Measurements from ENCODE around the gene NR1H2. TPM values are rescaled to one million over a fixed set of nuclear protein-coding genes. Genes with fewer than 3 reads are reported as not detected.

NR1H2 gene
- total RNA-seq, 1 experiment from 2014 or later: 90.1 TPM

DNA sequence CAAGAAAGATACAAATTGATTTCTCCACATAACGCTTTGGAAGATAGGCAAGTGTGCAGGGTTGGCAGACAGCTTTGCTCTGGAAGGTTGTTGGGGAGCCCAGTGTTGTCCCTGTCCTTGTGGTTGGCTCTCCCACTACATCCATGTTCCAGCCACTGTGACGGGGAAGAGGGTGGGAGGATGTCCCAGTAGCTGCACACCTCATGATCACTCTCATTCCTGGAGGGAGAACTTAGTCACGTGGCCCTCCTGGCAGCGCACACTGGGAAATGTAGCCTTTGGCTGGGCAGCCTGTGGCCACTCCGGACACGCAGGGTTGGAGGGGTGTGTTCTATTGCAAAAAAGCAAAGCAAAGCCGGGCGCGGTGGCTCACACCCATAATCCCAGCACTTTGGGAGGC is 17.8 kb downstream of the NR1H2 start:
- Histone ChIP-seq H3K36me3 (replicated peaks; ENCODE audit: control insufficient read depth, insufficient read depth, low read length) (peaks cover 5% of the 10 kb centered on the region), H3K4me3 (ENCODE audit: insufficient read depth, low read depth, low read length) (no peak overlapping the region), H3K27me3 (ENCODE audit: control insufficient read depth, insufficient read depth, low read length) (no peaks in the 10 kb centered on the region)
- DNase-seq: peak; percentile 12

DNA sequence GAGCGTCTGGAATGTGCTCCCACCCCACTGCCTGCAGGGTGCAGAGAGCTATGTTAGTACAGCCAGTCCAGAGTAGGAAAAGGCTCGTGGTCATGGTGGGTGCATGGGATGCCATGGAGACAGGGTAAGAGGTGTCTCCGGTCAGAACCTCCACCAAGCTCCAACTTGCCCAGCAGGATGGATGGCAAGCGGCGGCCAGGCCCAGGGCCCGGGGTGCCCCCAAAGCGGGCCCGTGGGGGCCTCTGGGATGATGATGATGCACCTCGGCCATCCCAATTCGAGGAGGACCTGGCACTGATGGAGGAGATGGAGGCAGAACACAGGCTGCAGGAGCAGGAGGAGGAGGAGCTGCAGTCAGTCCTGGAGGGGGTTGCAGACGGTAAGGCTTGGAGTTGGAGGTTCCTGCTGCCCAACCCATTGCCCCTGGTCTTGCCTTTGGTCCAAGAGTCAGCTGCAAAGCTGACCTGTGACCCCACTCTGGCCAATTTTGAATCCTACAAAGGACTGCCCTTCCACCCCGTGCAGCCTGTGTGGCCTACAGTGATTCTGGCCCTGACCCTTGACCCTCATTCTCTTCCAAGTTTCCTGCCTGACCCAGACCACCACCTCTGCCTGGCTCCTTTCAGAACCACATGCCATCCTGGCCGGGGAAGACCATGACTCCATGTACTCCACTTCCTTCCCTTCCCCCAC is 22.6 kb downstream of the NR1H2 start:
- H3K36me3 ChIP-seq (replicated peaks; ENCODE audit: control insufficient read depth, insufficient read depth, low read length): peaks cover 7% of the 10 kb centered on the region
- no peak for DNase-seq
- H3K27me3 ChIP-seq (ENCODE audit: control insufficient read depth, insufficient read depth, low read length): no peaks in the 10 kb centered on the region
- H3K4me3 ChIP-seq (ENCODE audit: insufficient read depth, low read depth, low read length): no peak overlapping the region

DNA sequence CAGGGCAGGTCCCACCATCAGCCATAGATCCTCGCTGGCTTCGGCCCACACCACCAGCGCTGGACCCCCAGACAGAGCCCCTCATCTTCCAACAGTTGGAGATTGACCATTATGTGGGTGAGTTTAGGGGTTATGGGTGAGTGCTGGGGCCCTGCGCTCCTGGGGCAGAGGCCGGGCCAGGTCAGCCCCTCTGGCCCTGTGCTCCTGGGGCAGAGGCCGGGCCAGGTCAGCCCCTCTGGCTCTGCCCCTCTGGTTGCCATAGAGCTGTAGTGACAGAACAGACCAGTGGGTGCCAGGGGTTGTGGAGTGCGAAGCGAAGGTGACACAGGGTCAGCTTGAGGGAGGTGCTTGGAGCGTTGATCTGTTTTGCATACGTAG is 23.1 kb downstream of the NR1H2 start:
- no peak overlapping the region for H3K4me3 ChIP-seq (ENCODE audit: insufficient read depth, low read depth, low read length)
- H3K27me3 ChIP-seq (ENCODE audit: control insufficient read depth, insufficient read depth, low read length): no peaks in the 10 kb centered on the region
- H3K36me3 ChIP-seq (replicated peaks; ENCODE audit: control insufficient read depth, insufficient read depth, low read length): peaks cover 9% of the 10 kb centered on the region
- no peak for DNase-seq

DNA sequence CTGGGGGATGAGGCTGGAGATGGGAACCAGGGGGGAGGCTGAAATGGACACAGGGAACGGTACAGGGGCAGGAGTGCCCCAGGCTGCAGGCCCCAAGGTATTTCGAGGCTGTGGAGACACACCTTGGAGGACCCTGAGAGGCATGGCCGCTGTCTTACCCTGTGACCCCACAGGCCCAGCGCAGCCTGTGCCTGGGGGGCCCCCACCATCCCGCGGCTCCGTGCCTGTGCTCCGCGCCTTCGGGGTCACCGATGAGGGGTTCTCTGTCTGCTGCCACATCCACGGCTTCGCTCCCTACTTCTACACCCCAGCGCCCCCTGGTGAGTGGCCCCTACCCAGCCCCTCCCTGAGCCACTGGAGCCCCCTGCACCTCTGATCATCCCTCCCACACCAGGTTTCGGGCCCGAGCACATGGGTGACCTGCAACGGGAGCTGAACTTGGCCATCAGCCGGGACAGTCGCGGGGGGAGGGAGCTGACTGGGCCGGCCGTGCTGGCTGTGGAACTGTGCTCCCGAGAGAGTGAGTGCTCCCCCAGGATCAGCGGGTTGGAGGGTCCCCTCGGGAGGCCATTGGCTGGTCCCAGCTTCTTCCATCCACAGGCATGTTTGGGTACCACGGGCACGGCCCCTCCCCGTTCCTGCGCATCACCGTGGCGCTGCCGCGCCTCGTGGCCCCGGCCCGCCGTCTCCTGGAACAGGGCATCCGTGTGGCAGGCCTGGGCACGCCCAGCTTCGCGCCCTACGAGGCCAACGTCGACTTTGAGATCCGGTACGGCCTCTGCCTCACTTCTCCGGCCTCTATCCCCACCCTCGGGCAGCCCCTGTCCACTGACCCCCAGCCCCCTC is 25.6 kb downstream of the NR1H2 start:
- peak; percentile 74 for DNase-seq
- peaks cover 13% of the 10 kb centered on the region for H3K36me3 ChIP-seq (replicated peaks; ENCODE audit: control insufficient read depth, insufficient read depth, low read length)
- no peak overlapping the region for H3K4me3 ChIP-seq (ENCODE audit: insufficient read depth, low read depth, low read length)

DNA sequence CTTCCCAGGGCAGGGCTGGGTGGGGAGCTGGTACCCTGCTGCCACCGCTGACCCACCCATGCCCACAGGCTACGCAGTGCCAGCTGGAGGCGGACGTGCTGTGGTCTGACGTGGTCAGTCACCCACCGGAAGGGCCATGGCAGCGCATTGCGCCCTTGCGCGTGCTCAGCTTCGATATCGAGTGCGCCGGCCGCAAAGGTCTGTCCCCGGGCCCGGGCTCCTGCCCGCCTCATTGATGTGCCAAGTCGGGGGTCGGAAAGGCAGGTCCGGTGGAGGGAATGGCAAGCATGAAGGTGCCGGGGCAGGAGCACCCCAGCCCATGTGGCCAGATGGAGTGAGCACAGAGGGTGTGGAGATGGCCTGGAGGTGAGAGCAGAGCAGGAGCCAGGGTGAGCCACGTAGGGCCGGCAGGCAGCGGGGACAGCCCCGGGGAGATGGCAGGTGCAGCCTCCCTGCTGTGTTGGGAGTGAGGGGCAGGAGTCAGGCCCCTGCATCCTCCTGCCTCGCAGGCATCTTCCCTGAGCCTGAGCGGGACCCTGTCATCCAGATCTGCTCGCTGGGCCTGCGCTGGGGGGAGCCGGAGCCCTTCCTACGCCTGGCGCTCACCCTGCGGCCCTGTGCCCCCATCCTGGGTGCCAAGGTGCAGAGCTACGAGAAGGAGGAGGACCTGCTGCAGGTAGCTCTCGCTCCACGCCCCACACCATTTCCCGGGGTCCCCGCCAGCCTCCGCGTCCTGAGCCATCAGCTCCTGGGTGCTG is 26.5 kb downstream of the NR1H2 start:
- Histone ChIP-seq H3K4me3 (ENCODE audit: insufficient read depth, low read depth, low read length) (no peak overlapping the region), H3K36me3 (replicated peaks; ENCODE audit: control insufficient read depth, insufficient read depth, low read length) (peaks cover 13% of the 10 kb centered on the region), H3K27me3 (ENCODE audit: control insufficient read depth, insufficient read depth, low read length) (no peaks in the 10 kb centered on the region)
- no peak for DNase-seq

More for the DNA sequence above, 25.6 kb downstream of the NR1H2 start:
- H3K27me3 ChIP-seq (ENCODE audit: control insufficient read depth, insufficient read depth, low read length): no peaks in the 10 kb centered on the region

DNA sequence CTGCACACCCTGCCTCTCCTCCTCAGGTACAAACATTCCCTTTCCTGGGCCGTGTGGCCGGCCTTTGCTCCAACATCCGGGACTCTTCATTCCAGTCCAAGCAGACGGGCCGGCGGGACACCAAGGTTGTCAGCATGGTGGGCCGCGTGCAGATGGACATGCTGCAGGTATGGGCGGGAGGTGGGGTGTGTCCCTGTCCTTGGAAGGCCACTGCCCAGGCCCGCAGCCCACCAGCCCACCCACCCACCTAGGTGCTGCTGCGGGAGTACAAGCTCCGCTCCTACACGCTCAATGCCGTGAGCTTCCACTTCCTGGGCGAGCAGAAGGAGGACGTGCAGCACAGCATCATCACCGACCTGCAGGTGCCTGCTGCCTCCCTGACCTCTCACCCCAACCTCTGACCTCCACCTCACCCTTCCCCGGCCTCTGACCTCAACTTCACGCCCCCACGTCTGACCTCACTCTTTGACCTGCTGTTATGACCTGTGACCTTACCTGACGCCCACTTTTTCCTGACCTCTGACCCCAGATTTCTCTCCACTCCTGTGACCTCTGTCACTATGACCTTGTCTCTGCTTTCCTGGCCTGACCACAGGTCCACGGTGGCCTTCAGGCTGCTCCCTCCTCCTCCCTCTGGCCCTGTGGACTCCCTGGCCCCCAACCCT is 30.0 kb downstream of the NR1H2 start:
- Histone ChIP-seq H3K27me3 (ENCODE audit: control insufficient read depth, insufficient read depth, low read length) (no peaks in the 10 kb centered on the region), H3K4me3 (ENCODE audit: insufficient read depth, low read depth, low read length) (no peak overlapping the region), H3K36me3 (replicated peaks; ENCODE audit: control insufficient read depth, insufficient read depth, low read length) (peaks cover 26% of the 10 kb centered on the region)
- peak; percentile 44 for DNase-seq

DNA sequence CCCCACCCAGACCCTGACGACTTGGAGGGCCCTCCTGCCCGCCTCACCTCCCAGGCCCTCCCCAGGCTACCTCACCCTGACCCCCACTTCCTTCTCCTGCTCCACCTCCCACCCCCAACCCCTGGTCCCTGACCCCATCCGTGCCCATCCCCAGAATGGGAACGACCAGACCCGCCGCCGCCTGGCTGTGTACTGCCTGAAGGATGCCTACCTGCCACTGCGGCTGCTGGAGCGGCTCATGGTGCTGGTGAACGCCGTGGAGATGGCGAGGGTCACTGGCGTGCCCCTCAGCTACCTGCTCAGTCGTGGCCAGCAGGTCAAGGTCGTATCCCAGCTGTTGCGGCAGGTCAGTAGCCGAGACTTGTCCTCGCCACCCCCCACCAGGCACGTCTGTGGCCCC is 30.6 kb downstream of the NR1H2 start:
- H3K27me3 ChIP-seq (ENCODE audit: control insufficient read depth, insufficient read depth, low read length): no peaks in the 10 kb centered on the region
- no peak overlapping the region for H3K4me3 ChIP-seq (ENCODE audit: insufficient read depth, low read depth, low read length)
- DNase-seq: peak; percentile 46
- H3K36me3 ChIP-seq (replicated peaks; ENCODE audit: control insufficient read depth, insufficient read depth, low read length): peaks cover 27% of the 10 kb centered on the region

DNA sequence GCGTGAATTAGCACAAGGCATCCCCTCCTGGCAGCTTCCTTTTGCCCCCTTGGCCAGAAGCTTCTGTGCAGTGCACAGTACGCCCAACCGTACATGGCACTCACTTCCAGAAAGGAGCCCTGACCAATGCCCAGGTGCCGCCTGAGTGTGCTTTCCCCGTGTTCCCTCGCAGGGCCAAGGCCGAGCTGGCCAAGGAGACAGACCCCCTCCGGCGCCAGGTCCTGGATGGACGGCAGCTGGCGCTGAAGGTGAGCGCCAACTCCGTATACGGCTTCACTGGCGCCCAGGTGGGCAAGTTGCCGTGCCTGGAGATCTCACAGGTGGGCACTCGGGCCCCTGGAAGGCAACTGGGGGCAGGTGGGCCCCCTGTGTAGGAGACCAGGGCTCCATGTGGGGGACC is 33.1 kb downstream of the NR1H2 start:
- Histone ChIP-seq H3K4me3 (ENCODE audit: insufficient read depth, low read depth, low read length) (no peak overlapping the region), H3K36me3 (replicated peaks; ENCODE audit: control insufficient read depth, insufficient read depth, low read length) (peaks cover 24% of the 10 kb centered on the region), H3K27me3 (ENCODE audit: control insufficient read depth, insufficient read depth, low read length) (no peaks in the 10 kb centered on the region)
- peak; percentile 36 for DNase-seq

DNA sequence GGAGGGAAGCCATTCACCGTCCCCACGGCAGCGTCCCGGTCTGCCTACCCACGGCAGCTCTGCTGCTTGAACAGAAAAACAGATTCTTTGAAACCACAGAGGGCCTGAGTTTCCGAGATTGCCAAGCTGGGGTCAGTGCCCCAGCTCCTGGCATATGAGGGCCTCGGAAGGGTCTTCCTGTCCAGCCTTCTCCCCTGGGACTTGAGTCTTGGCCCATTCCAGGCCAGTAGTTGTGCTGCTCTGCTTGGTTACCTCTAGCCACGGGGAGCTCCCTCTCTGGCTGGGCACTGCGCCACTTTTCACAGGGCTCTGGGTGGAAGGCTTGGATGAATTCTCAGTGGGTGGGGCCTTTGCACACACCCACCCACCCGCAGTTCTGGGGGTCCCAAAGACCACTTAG is 33.9 kb downstream of the NR1H2 start:
- Histone ChIP-seq H3K27me3 (ENCODE audit: control insufficient read depth, insufficient read depth, low read length) (no peaks in the 10 kb centered on the region), H3K4me3 (ENCODE audit: insufficient read depth, low read depth, low read length) (no peak overlapping the region), H3K36me3 (replicated peaks; ENCODE audit: control insufficient read depth, insufficient read depth, low read length) (peaks cover 24% of the 10 kb centered on the region)
- no peak for DNase-seq

DNA sequence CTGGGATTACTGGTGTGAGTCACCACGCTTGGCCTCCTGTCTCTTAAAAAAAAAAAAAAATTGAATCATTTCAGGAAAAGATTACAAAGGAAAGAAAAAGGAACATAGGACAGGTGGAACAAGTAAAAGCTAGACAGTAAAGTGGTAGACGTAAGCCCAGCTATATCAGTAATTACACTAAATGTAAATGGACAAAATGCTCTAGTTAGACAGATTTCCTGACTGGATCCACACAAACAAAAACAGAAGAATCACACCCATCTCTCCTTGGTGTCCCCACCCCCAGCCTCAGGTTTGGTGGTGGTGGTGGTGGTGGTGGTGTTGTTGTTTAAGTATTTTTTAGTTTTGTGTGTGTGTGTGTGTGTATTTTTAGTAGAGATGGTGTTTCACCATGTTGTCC is 36.2 kb downstream of the NR1H2 start:
- no peak for DNase-seq
- Histone ChIP-seq H3K36me3 (replicated peaks; ENCODE audit: control insufficient read depth, insufficient read depth, low read length) (peaks cover 20% of the 10 kb centered on the region), H3K4me3 (ENCODE audit: insufficient read depth, low read depth, low read length) (no peak overlapping the region), H3K27me3 (ENCODE audit: control insufficient read depth, insufficient read depth, low read length) (no peaks in the 10 kb centered on the region)

DNA sequence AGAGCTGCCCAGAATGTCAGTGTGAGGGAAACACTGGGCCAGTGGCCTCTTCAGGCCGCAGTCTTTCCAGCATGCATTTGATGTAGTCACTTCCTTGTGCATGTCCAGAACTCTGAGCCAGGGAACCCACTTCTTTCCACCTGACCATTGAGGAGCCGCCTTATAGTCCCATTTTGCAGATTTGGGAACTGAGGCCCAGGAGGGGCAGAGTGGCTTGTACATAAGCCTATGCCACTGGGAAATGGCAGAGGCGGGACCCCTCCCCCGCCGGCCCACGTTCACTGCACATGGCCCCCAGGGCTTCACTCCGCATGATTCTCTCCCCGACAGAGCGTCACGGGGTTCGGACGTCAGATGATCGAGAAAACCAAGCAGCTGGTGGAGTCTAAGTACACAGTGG is 36.8 kb downstream of the NR1H2 start:
- Histone ChIP-seq H3K36me3 (replicated peaks; ENCODE audit: control insufficient read depth, insufficient read depth, low read length) (peaks cover 20% of the 10 kb centered on the region), H3K4me3 (ENCODE audit: insufficient read depth, low read depth, low read length) (no peak overlapping the region), H3K27me3 (ENCODE audit: control insufficient read depth, insufficient read depth, low read length) (peaks cover 2% of the 10 kb centered on the region; the same call in 1 of the 2 replicates)
- no peak for DNase-seq

DNA sequence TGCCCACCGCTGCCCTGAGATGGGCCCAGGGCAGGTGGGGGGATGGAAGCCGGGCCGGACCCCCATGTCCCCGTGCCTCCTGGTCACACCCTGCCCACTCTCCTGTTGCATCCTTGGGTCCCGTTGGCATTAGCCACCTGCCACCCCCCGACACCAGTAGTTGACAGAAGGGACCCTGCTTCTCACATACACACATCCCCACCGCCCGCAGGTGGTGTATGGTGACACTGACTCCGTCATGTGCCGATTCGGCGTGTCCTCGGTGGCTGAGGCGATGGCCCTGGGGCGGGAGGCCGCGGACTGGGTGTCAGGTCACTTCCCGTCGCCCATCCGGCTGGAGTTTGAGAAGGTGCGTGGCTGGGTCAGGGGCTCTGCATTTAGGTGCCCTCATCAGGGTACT is 37.3 kb downstream of the NR1H2 start:
- Histone ChIP-seq H3K27me3 (ENCODE audit: control insufficient read depth, insufficient read depth, low read length) (peaks cover 2% of the 10 kb centered on the region; the same call in 1 of the 2 replicates), H3K36me3 (replicated peaks; ENCODE audit: control insufficient read depth, insufficient read depth, low read length) (peaks cover 20% of the 10 kb centered on the region), H3K4me3 (ENCODE audit: insufficient read depth, low read depth, low read length) (no peak overlapping the region)
- peak; percentile 49 for DNase-seq

DNA sequence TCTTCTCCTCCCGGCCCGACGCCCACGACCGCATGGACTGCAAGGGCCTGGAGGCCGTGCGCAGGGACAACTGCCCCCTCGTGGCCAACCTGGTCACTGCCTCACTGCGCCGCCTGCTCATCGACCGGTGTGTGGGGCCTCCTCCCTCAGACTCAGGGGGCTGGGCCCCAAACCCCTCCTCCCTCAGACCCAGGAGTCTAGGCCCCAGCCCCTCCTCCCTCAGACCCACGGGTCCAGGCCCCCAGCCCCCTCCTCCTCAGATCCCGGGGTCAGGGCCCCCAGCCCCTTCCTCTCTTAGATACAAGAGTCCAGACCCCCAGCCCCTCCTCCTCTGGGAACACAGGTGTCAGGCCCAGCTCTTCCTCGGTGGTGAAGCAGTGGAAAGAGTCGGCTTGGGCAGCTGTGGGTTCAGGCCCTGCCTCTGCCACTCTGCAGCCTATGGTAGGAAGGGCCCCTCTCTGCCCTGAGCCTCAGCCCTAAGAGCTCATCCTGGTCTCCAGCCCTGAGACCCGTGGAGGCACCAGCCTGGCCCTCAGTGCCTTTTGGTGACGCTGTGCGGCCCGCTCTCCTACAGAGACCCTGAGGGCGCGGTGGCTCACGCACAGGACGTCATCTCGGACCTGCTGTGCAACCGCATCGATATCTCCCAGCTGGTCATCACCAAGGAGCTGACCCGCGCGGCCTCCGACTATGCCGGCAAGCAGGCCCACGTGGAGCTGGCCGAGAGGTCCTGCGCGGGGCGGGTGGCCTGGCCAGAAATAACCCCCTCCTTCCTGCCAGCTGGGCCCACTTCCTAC is 38.8 kb downstream of the NR1H2 start:
- H3K4me3 ChIP-seq (ENCODE audit: insufficient read depth, low read depth, low read length): no peak overlapping the region
- peaks cover 8% of the 10 kb centered on the region for H3K36me3 ChIP-seq (replicated peaks; ENCODE audit: control insufficient read depth, insufficient read depth, low read length)
- peaks cover 8% of the 10 kb centered on the region for H3K27me3 ChIP-seq (ENCODE audit: control insufficient read depth, insufficient read depth, low read length)
- DNase-seq: peak; percentile 98

DNA sequence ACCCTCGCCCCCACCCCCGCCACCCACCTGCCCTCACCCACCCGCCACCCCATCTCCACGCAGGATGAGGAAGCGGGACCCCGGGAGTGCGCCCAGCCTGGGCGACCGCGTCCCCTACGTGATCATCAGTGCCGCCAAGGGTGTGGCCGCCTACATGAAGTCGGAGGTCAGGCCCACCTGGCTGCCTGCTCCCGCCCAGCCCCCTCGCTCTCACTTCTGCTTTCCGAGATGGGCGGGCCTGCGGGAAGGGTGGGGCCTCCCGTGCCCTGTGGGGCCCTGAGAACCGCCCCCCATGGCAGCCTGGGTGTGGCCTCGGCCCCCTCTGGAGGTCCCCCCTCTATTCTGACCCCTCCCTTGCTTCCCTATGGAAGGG is 39.4 kb downstream of the NR1H2 start:
- Histone ChIP-seq H3K4me3 (ENCODE audit: insufficient read depth, low read depth, low read length) (no peak overlapping the region), H3K27me3 (ENCODE audit: control insufficient read depth, insufficient read depth, low read length) (peaks cover 8% of the 10 kb centered on the region), H3K36me3 (replicated peaks; ENCODE audit: control insufficient read depth, insufficient read depth, low read length) (peaks cover 4% of the 10 kb centered on the region)
- DNase-seq: peak; percentile 67

Data from H7 (cell line).